Astrocyte (in vitro differentiated cells and primary cell): ENCODE results near the gene CAT. TPM values are rescaled to one million over a fixed set of nuclear protein-coding genes. Genes with fewer than 3 reads are reported as not detected.

Source experiments
- DNase-seq: peaks from one replicate; pipeline ENCODE4 v3.0.0-alpha.2; 2010; ENCODE audit warnings: low read depth
- FAIRE-seq: peaks from 2 replicates; lab custom pipeline; 2011; peaks lifted over from hg19 to GRCh38; lab: Jason Lieb, UNC
- H2AFZ ChIP-seq: 2 replicates; pipeline ENCODE4 v1.6.0; 2012; ENCODE audit warnings: low read depth, low read length, inconsistent platforms
- H3K27ac ChIP-seq: 2 replicates; pipeline ENCODE4 v1.5.1; 2011; ENCODE audit warnings: low read depth, low read length, inconsistent platforms
- H3K27me3 ChIP-seq: 2 replicates; pipeline ENCODE4 v1.6.0; 2011; ENCODE audit warnings: low read length, inconsistent platforms; ENCODE audit not compliant: insufficient read depth
- H3K36me3 ChIP-seq: 2 replicates; pipeline ENCODE4 v1.5.1; 2011; ENCODE audit warnings: low read length, inconsistent platforms; ENCODE audit not compliant: insufficient read depth
- H3K4me1 ChIP-seq: 2 replicates; pipeline ENCODE4 v1.5.1; 2011; ENCODE audit warnings: low read length, inconsistent platforms; ENCODE audit not compliant: insufficient read depth
- H3K4me2 ChIP-seq: 2 replicates; pipeline ENCODE4 v1.6.0; 2012; ENCODE audit warnings: low read length, inconsistent platforms
- H3K4me3 ChIP-seq: 2 replicates; pipeline ENCODE4 v1.5.1; 2011; ENCODE audit warnings: low read depth, mild to moderate bottlenecking, low read length, inconsistent platforms; ENCODE audit not compliant: insufficient read depth
- H3K79me2 ChIP-seq: 2 replicates; pipeline ENCODE4 v1.6.0; 2012; ENCODE audit warnings: mild to moderate bottlenecking, low read length, inconsistent platforms; ENCODE audit not compliant: insufficient read depth
- H3K9ac ChIP-seq: 2 replicates; pipeline ENCODE4 v1.6.0; 2012; ENCODE audit warnings: mild to moderate bottlenecking, low read length, inconsistent platforms
- H3K9me3 ChIP-seq: 2 replicates; pipeline ENCODE4 v1.5.1; 2012; ENCODE audit warnings: low read depth, mild to moderate bottlenecking, low read length, inconsistent platforms; ENCODE audit not compliant: insufficient read depth
- H4K20me1 ChIP-seq: 2 replicates; pipeline ENCODE4 v1.6.0; 2012; ENCODE audit warnings: low read length, inconsistent platforms; ENCODE audit not compliant: insufficient read depth
- H3K27ac Mint-ChIP-seq: one replicate; pipeline ENCODE4 v1.8.0; 2021; ENCODE audit warnings: mild to moderate bottlenecking, mixed read lengths; ENCODE audit not compliant: unreplicated experiment
- H3K27me3 Mint-ChIP-seq: one replicate; pipeline ENCODE4 v1.8.0; 2021; ENCODE audit warnings: low read depth, mixed read lengths; ENCODE audit not compliant: unreplicated experiment
- H3K36me3 Mint-ChIP-seq: one replicate; pipeline ENCODE4 v1.8.0; 2021; ENCODE audit warnings: low read depth, mixed read lengths; ENCODE audit not compliant: unreplicated experiment
- H3K4me1 Mint-ChIP-seq: one replicate; pipeline ENCODE4 v1.8.0; 2021; ENCODE audit warnings: low read depth, mixed read lengths; ENCODE audit not compliant: unreplicated experiment
- H3K4me3 Mint-ChIP-seq: one replicate; pipeline ENCODE4 v1.8.0; 2021; ENCODE audit warnings: mild to moderate bottlenecking, moderate library complexity, mixed read lengths; ENCODE audit not compliant: unreplicated experiment
- H3K9me3 Mint-ChIP-seq: one replicate; pipeline ENCODE4 v1.8.0; 2021; ENCODE audit warnings: mild to moderate bottlenecking, mixed read lengths; ENCODE audit not compliant: unreplicated experiment
- CTCF ChIP-seq: IDR thresholded peaks from 2 replicates; pipeline ENCODE4 v1.5.1; 2011; ENCODE audit warnings: low read depth, mild to moderate bottlenecking, inconsistent platforms, low read length, moderate library complexity; ENCODE audit not compliant: insufficient read depth
- EZH2 ChIP-seq: IDR thresholded peaks from 2 replicates; pipeline ENCODE4 v1.6.1; 2012; ENCODE audit warnings: mild to moderate bottlenecking, low read length, inconsistent platforms; ENCODE audit not compliant: insufficient read depth
- total RNA-seq: library from RNA; stranded (reverse); gene quantifications from 2 replicates; pipeline ENCODE4 v1.2.1, GENCODE V29; 2021

Gene CAT
- total RNA-seq, 1 donor from 2014 or later, result 17.6 TPM

GRCh38 chr11:34481307-34481706 lies 42.6 kb downstream of the CAT start:
- H3K36me3 Mint-ChIP-seq, result no peaks in the 10 kb centered on the region
- no peak overlapping the region for H3K9ac ChIP-seq
- no peak overlapping the region for H3K4me3 ChIP-seq
- no peak overlapping the region for H2AFZ ChIP-seq
- DNase-seq, result no peak
- no peaks in the 10 kb centered on the region for H4K20me1 ChIP-seq
- H3K79me2 ChIP-seq, result no peaks in the 10 kb centered on the region
- no peak for FAIRE-seq
- H3K27me3 ChIP-seq, result peaks cover 5% of the 10 kb centered on the region
- no peaks in the 10 kb centered on the region for H3K9me3 ChIP-seq
- no peak overlapping the region for H3K27ac ChIP-seq
- H3K4me2 ChIP-seq, result no peak overlapping the region
- H3K4me3 Mint-ChIP-seq, result no peak overlapping the region
- peaks cover 12% of the 10 kb centered on the region for H3K4me1 Mint-ChIP-seq
- no peak for TF ChIP-seq CTCF
- no peak for TF ChIP-seq EZH2
- H3K36me3 ChIP-seq, result no peaks in the 10 kb centered on the region
- no peaks in the 10 kb centered on the region for H3K4me1 ChIP-seq
- H3K27ac Mint-ChIP-seq, result no peak overlapping the region
- peaks cover 12% of the 10 kb centered on the region for H3K27me3 Mint-ChIP-seq
- H3K9me3 Mint-ChIP-seq, result no peaks in the 10 kb centered on the region

GRCh38 chr11:34483106-34483874 lies 44.6 kb downstream of the CAT start:
- TF ChIP-seq EZH2 (no peak), CTCF (no peak)
- no peak overlapping the region for H3K4me3 Mint-ChIP-seq
- Histone ChIP-seq H3K27me3 (peaks cover 5% of the 10 kb centered on the region), H3K4me1 (no peaks in the 10 kb centered on the region), H3K9me3 (no peaks in the 10 kb centered on the region), H4K20me1 (no peaks in the 10 kb centered on the region), H3K36me3 (no peaks in the 10 kb centered on the region), H3K4me3 (no peak overlapping the region), H3K79me2 (no peaks in the 10 kb centered on the region), H2AFZ (no peak overlapping the region), H3K27ac (no peak overlapping the region), H3K4me2 (no peak overlapping the region), H3K9ac (no peak overlapping the region)
- H3K27me3 Mint-ChIP-seq, result peaks cover 11% of the 10 kb centered on the region
- H3K4me1 Mint-ChIP-seq, result peaks cover 12% of the 10 kb centered on the region
- no peaks in the 10 kb centered on the region for H3K9me3 Mint-ChIP-seq
- FAIRE-seq (no peak), DNase-seq (no peak)
- H3K27ac Mint-ChIP-seq, result no peak overlapping the region
- no peaks in the 10 kb centered on the region for H3K36me3 Mint-ChIP-seq

DNA sequence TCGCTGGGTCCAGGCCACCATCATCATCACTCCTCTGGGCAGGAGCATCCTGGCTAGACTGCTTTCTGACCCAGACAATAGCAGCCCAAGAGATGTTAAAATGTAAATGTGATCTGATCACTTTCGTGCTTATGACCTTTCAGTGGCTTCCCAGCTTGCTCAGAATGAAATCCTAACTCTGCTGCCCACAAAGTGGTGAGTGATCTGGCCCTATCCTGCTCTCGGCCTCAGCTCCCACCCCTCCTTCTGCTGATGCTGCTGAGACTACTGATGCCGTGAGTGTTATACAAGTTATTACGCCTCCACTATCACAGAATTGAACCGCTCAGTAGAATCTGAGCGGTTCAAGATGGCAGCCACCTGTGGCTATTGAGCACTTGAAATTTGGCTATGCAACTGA lies 48.7 kb downstream of the CAT start:
- Histone ChIP-seq H3K9me3 (no peaks in the 10 kb centered on the region), H3K4me3 (no peak overlapping the region), H3K4me1 (no peaks in the 10 kb centered on the region), H3K9ac (no peak overlapping the region), H4K20me1 (no peaks in the 10 kb centered on the region), H2AFZ (no peak overlapping the region), H3K27me3 (no peaks in the 10 kb centered on the region), H3K36me3 (no peaks in the 10 kb centered on the region), H3K27ac (no peak overlapping the region), H3K79me2 (no peaks in the 10 kb centered on the region), H3K4me2 (no peak overlapping the region)
- DNase-seq (no peak), FAIRE-seq (no peak)
- Mint-ChIP-seq H3K4me1 (peaks cover 3% of the 10 kb centered on the region), H3K27me3 (peaks cover 24% of the 10 kb centered on the region), H3K9me3 (no peaks in the 10 kb centered on the region), H3K4me3 (no peak overlapping the region), H3K36me3 (no peaks in the 10 kb centered on the region), H3K27ac (no peak overlapping the region)
- no peak for TF ChIP-seq CTCF
- no peak for TF ChIP-seq EZH2
